Peyer's patch (tissue), 4 donors: ENCODE data around the gene MRTO4.

Source experiments
- POLR2A ChIP-seq, 2 donors: fragments of 450-650 bp; IDR thresholded peaks; one replicate each; pipeline ENCODE4 v1.5.1; 2017; ENCODE audit warnings: antibody characterized with exemption in 2 of 2, mild to moderate bottlenecking in 2 of 2, moderate library complexity in 2 of 2
- TF ChIP-seq, protein P1 (sequence below), 6 experiments: fragments of 450-650 bp in 4 of 6; fragments of 200-600 bp in 2 of 6; sonication (generic) in 1 of 6; IDR thresholded peaks; one replicate each; pipeline ENCODE4 v1.5.1; 2017 to 2019; ENCODE audit warnings: antibody characterized with exemption in 6 of 6, mild to moderate bottlenecking in 3 of 6, moderate library complexity in 1 of 6

DNA sequence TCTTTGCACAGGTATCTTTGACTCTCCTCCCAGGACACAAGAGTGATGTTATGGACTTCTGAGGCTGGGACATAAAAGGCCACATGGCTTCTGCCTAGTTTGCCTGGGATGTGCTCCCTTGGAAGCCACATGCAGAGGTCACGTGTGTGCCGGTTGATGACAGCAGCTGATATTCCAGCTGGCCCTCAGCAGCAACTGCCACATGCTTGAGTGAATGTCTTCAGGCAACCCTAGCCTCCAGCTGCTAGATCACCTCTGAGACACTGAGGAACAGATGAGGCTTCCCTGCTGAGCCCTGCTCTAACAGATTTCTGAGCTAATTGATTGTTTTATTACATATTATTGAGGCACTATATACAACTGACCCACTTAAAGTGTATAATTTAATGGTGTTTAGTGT, 48.6 kb downstream of the MRTO4 start:
- TF ChIP-seq, protein P1, sequence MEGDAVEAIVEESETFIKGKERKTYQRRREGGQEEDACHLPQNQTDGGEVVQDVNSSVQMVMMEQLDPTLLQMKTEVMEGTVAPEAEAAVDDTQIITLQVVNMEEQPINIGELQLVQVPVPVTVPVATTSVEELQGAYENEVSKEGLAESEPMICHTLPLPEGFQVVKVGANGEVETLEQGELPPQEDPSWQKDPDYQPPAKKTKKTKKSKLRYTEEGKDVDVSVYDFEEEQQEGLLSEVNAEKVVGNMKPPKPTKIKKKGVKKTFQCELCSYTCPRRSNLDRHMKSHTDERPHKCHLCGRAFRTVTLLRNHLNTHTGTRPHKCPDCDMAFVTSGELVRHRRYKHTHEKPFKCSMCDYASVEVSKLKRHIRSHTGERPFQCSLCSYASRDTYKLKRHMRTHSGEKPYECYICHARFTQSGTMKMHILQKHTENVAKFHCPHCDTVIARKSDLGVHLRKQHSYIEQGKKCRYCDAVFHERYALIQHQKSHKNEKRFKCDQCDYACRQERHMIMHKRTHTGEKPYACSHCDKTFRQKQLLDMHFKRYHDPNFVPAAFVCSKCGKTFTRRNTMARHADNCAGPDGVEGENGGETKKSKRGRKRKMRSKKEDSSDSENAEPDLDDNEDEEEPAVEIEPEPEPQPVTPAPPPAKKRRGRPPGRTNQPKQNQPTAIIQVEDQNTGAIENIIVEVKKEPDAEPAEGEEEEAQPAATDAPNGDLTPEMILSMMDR (IDR thresholded peaks at IDR 0.05): no peak
- TF ChIP-seq POLR2A (IDR thresholded peaks at IDR 0.05): no peak
